SK-N-SH treated with all-trans-retinoic acid at 6 μM for 48 hours (cell line): ENCODE measurements around the gene PYGL.

Source experiments
- ARNTL ChIP-seq: fragments of 450-650 bp; formaldehyde crosslinking; IDR thresholded peaks from 2 replicates; pipeline ENCODE4 v1.5.0; 2020; ENCODE audit warnings: low read depth, mild to moderate bottlenecking, moderate library complexity, borderline replicate concordance
- BACH2 ChIP-seq: fragments of 250-450 bp; sonication (Bioruptor Pico); IDR thresholded peaks from 2 replicates; pipeline ENCODE4 v1.9.0; 2021; ENCODE audit warnings: mild to moderate bottlenecking, borderline replicate concordance
- RARB ChIP-seq: fragments of 250-450 bp; sonication (Bioruptor Pico); IDR thresholded peaks from 2 replicates; pipeline ENCODE4 v1.8.0; 2021; ENCODE audit warnings: mild to moderate bottlenecking, moderate library complexity
- SNAI2 ChIP-seq: fragments of 250-450 bp; sonication (Bioruptor Pico); IDR thresholded peaks from 2 replicates; pipeline ENCODE4 v1.5.0; 2020; ENCODE audit warnings: mild to moderate bottlenecking, moderate library complexity
- ZFP3 ChIP-seq: fragments of 250-450 bp; sonication (Bioruptor Pico); IDR thresholded peaks from 2 replicates; pipeline ENCODE4 v1.5.0; 2020; ENCODE audit warnings: mild to moderate bottlenecking, moderate library complexity
- ZFP30 ChIP-seq: fragments of 450-650 bp; formaldehyde crosslinking; IDR thresholded peaks from 2 replicates; pipeline ENCODE4 v1.5.0; 2022; ENCODE audit warnings: mild to moderate bottlenecking, moderate library complexity
- TF ChIP-seq, protein P1 (sequence below): fragments of 250-450 bp; sonication (Bioruptor Pico); IDR thresholded peaks from 2 replicates; pipeline ENCODE4 v1.5.1; 2020; ENCODE audit warnings: low read depth, mild to moderate bottlenecking, moderate library complexity
- TF ChIP-seq, protein P2 (sequence below): fragments of 250-450 bp; sonication (Bioruptor Pico); IDR thresholded peaks from 2 replicates; pipeline ENCODE4 v1.8.0; 2020; ENCODE audit warnings: mild to moderate bottlenecking, moderate library complexity, borderline replicate concordance

DNA sequence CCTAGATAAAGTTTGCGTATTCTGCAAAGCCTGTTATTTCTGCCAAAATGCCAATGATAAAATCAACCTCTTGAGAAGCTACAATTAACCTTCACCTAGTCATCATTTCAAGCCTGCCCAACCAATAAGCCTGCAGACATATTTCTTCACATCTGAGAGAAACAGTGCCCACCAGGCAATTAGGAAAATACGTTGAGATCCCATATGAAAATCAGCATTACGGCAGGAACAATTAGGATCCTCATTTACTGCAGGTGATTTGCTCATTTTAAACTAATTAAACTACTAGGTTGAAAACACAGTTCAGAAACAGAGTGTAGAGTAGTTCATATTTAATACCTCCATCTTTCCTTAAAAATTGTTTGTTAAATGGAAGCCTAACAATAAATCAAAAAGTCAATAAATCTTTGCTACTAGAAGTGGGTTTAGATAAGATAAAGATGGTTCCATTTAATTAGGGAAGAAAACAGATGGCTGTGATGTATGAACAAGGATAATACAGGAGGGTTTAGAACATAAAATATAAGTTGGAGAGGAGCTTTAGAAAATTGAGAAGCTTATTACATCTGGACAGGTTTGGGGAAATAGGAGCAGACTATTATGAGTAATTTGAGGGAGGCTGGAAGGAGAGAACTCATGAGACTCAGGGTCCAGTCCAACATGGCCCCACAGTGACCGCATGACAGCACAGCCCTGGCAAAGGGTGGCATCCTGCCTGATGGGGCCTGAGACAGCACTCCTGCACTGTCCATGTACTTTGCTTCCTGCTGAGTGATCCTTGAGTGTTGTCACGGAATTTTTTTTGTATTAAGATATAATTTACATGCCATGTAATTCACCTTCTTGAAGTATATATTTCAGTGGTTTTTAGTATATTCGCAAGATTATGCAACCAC is 26.9 kb upstream of the PYGL start:
- no peak for TF ChIP-seq SNAI2 (CRISPR knock-in tag)
- TF ChIP-seq RARB (CRISPR knock-in tag) = no peak
- TF ChIP-seq, protein P1, sequence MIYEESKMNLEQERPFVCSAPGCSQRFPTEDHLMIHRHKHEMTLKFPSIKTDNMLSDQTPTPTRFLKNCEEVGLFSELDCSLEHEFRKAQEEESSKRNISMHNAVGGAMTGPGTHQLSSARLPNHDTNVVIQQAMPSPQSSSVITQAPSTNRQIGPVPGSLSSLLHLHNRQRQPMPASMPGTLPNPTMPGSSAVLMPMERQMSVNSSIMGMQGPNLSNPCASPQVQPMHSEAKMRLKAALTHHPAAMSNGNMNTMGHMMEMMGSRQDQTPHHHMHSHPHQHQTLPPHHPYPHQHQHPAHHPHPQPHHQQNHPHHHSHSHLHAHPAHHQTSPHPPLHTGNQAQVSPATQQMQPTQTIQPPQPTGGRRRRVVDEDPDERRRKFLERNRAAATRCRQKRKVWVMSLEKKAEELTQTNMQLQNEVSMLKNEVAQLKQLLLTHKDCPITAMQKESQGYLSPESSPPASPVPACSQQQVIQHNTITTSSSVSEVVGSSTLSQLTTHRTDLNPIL = no peak
- TF ChIP-seq, protein P2, sequence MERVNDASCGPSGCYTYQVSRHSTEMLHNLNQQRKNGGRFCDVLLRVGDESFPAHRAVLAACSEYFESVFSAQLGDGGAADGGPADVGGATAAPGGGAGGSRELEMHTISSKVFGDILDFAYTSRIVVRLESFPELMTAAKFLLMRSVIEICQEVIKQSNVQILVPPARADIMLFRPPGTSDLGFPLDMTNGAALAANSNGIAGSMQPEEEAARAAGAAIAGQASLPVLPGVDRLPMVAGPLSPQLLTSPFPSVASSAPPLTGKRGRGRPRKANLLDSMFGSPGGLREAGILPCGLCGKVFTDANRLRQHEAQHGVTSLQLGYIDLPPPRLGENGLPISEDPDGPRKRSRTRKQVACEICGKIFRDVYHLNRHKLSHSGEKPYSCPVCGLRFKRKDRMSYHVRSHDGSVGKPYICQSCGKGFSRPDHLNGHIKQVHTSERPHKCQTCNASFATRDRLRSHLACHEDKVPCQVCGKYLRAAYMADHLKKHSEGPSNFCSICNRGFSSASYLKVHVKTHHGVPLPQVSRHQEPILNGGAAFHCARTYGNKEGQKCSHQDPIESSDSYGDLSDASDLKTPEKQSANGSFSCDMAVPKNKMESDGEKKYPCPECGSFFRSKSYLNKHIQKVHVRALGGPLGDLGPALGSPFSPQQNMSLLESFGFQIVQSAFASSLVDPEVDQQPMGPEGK (CRISPR knock-in tag) = no peak
- TF ChIP-seq ZFP3 (CRISPR knock-in tag) = peak; percentile 71
- TF ChIP-seq BACH2 (CRISPR knock-in tag) = no peak
- no peak for TF ChIP-seq ARNTL
- TF ChIP-seq ZFP30 = no peak
